GM21786 (cell line): ENCODE results near the gene AGPAT1.
"Not testable (repeated sequence)": the region's sequence is repeated elsewhere in the genome, so short reads cannot be mapped to it uniquely, and the experiment has no call there.

Experiments
- ATAC-seq: cut with Tn5 transposase; IDR thresholded peaks from one replicate; pipeline ENCODE4 v1.9.1; 2021; ENCODE audit not compliant: unreplicated experiment

AGPAT1 gene

GRCh38 chr6:32200711-32201475 is 25.0 kb upstream of the AGPAT1 start:
- no peak for ATAC-seq

GRCh38 chr6:32198866-32199265 is 23.0 kb upstream of the AGPAT1 start:
- ATAC-seq: no peak

DNA sequence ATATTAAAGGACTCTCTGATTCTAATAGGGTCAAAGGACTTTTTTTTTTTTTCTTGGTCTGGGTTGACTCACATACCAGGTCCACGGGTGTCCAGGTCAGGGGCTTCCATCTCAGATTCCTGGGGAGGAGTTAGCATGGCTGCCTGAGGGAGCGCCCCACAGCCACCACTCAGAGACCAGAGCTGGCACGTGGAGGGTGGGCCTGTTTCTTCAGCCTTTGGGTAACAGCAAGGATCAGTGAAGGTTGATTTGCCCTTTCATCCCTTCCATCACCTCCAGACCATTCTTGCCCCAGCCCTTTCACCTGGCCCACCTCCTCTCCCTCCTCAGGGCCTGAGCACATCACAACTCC is 22.4 kb upstream of the AGPAT1 start:
- ATAC-seq: no peak

DNA sequence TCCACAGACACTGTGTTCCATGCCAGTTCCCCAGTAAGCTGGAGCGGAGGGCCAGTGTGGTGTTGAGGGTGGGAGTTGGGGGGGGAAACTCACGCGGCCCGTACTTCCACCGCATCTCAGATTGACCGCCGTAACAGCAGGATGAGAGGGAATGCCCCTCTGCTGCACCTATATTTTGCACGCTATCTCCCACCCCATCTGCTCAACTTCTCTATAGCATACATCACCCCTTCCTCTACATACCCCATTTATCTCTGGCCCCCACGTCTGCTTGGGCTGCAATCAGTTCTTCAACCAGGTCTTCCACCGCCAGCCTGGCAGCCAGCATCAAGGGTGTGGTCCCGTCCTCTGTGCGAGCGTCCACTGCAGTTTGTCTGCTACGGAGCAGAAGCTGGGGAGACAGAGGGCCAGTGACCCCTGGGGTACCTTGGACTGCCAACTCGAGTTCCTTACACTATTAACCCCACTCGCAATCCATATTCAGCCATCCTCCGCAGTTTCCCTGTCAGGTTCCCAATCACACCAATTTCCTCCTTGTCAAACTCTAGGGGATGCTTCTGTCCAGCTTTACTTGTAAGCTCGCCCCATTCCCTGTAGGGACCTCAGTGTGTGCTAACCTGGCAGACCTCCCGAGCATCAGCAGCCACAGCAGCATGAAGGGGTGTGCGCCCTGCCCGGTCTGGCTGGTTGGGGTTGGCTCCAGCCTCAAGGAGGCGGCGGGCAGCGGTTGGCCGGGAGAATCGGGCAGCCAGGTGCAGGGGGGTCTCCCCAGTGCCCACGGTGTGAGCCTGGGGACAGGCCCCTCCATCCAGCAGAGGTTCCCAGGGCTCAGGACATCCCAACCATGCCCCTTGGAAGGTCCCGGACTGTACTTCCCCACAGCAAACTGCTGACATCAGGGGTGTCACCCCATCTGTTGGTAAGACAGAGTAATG is 21.1 kb upstream of the AGPAT1 start:
- no peak for ATAC-seq

DNA sequence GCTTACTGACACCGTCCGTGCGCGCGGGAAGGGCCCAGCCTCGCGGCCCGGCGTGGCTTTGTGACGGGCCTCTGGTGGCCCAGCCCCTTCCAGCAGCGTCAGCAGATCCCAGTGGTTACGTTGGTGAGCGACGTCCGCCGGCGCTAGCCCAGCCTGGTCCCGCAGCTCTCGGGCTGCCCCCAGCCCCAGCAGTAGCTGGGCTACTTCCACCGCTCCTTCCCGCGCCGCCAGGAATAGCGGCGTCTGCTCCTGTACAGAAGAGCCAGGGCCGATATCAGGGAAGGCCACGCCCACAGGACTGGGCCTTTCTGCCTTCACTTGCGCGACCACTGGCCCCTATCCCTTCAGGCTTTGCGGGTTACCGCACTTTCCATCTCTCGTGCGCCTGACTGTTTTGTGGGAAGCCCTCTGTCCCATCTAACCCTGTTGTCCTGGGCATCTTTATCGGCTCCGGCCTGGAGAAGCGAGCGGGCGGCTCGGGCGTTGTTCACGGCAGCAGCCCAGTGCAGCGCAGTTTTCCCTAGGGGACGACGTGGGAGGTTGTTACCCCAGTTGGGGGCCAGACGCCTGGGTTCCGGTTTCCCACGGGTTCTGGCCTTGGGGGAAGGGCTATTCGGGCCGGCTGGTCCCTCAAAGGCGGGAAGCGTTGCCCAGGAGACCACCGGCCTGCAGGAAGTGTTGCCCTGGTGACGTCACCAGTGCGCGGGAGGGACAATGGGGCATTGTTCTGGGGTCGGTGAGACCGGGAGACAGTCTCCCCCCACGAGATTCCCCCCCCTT is 20.2 kb upstream of the AGPAT1 start:
- ATAC-seq: no peak

GRCh38 chr6:32195652-32195901 is 19.7 kb upstream of the AGPAT1 start:
- peak; percentile 71 for ATAC-seq

DNA sequence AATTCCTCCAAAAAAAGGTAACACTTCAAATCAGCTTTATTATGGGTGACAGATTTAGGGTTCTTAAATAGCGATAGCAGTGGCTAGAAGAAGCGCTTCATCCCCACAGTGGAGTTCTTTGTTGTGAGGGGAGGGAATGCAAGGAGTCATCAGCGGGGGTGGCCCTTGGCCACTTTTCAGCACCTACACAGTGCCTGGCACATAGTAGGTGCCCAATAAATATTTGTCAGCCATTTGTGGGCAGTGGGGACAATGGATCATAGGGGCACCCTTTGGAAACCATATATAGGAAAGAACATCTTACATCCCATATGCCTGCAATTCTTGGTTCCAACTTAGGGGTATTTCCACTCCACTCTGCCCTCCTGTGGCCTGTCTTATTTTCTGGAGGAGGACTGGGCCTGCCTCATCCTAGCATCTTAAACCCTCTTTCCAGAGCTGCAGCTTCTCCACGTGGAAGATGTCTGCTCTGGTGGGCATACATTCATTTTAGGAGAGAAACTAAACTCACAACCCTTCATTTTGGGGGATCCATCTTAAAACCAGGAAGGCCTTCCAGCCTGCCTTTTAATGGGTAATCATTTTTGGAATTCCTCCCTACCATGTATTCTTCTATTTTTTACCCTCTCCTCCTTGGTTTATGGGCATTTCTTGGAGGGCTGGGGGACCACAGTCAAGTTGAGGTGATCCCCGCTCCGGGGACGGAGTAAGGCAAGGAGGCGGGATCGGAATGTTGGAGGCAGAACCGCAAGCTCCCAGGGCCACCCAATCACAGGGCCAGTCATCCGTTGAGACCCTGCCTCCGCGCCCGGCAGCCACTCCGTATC is 19.2 kb upstream of the AGPAT1 start:
- ATAC-seq: no peak

GRCh38 chr6:32194388-32194787 is 18.5 kb upstream of the AGPAT1 start:
- ATAC-seq: no peak

- ATAC-seq: not testable (repeated sequence)
Observed at GRCh38 chr6:32193096-32193495, 17.2 kb upstream of the AGPAT1 start.

- no peak for ATAC-seq
Observed at GRCh38 chr6:32192608-32193039, 16.7 kb upstream of the AGPAT1 start, which contains the start of gene GPSM3. Gene GPSM3, minus strand, starts transcription at chr6:32192643. Its CDS starts 130 bp downstream, at chr6:32192513.

DNA sequence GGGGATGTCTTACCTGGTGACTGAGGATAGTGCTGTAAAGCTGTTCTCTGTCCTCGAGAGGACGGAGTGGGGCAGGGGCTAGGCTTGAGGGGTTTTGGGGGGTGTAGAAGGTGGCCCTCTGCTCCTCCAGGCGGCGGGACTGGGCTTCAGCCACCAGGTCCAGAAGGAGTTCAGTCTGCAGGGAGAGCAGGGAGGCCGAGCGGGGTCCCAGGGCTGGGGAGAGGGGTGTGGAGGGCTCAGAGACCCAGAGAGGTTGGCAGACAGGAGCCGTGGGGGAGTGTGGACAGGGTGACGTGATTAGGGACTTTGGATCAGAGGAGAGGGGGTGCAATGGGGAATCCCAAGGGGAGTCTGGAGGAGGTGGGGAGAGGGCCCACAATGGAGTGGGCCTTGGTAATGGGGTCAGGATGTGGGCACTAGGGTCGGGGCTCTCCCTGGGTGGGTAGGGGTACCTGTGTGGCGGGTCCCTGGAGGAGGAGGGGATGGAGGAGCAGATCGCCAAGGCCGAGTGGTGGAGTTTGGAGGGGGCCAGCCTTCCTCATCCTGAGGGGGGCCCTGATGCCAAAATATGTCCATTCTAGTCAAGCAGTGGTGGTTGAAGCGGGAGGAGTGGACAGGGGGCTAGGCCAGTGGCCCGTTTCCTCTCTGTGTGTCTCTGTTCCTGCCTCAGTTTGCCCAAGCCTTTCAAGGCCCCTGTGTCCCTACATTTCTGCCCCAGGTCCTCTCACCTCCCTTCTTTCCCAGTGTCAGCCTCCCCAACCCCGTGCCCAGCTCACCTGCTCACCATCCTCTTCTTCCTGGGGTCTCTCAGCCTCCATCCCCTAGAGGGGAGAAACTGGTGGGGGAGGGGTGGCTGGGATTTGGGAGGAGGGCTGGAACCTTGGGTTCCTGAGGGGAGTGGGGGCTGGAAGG is 16.1 kb upstream of the AGPAT1 start:
- ATAC-seq: no peak

GRCh38 chr6:32190911-32191677 is 15.2 kb upstream of the AGPAT1 start:
- no peak for ATAC-seq

- ATAC-seq: peak; percentile 64
Observed at GRCh38 chr6:32190054-32190851, 14.4 kb upstream of the AGPAT1 start, which contains the start of gene PBX2. Gene PBX2, minus strand, starts transcription at chr6:32190202. Its CDS starts 287 bp downstream, at chr6:32189915.

- no peak for ATAC-seq
Observed at GRCh38 chr6:32189742-32190053, 13.8 kb upstream of the AGPAT1 start.

- no peak for ATAC-seq
Observed at GRCh38 chr6:32189069-32189741, 13.3 kb upstream of the AGPAT1 start.

GRCh38 chr6:32188381-32189068 is 12.6 kb upstream of the AGPAT1 start:
- no peak for ATAC-seq
